GM13976 (cell line): ENCODE data around the gene RAB11FIP2.

Experiments
- DNase-seq: peaks from one replicate; pipeline ENCODE4 v3.0.0; 2012; ENCODE audit warnings: low spot score
- in situ Hi-C: fragments of 300-500 bp; cut with MboI; formaldehyde crosslinking; loops from one replicate; pipeline ENCODE4 v1.12.0; 2022; ENCODE audit warnings: low sequenced_read_pairs, mixed read lengths, inconsistent platforms; ENCODE audit not compliant: unreplicated experiment
- TF ChIP-seq, protein P1 (sequence below): IDR thresholded peaks from 2 replicates; pipeline ENCODE4 v1.5.1; 2012; ENCODE audit warnings: borderline replicate concordance, mild to moderate bottlenecking; ENCODE audit not compliant: insufficient read depth; ENCODE audit errors: extremely low read depth, missing control alignments, control extremely low read depth

RAB11FIP2 gene

DNA sequence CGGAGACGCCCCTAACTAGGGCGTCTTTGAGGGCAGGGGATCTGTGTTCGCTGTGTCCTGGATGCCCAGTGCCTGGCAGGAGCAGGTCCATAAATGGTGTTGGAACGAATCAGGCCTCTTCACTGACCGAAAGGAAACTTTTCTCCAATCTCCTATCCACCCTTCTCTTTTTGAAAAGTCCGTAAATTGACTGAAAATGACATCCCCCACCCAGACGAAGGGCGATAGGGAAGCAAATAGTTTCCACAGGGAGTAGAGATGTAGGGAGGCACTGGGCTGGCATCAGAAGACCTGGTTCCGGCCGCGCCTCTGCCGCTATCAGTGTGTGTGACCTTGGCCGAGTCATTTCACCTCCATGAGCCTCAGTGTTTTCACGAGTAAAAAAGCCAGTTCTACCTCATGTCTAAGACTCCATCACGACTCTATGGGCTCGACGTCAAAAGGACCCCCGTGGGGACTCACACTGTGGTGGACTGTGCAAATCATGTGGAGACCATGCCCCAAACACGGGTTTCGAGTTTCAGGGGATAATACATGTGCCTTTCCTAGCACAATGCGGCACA lies 497 bp upstream of the RAB11FIP2 start:
- TF ChIP-seq, protein P1, sequence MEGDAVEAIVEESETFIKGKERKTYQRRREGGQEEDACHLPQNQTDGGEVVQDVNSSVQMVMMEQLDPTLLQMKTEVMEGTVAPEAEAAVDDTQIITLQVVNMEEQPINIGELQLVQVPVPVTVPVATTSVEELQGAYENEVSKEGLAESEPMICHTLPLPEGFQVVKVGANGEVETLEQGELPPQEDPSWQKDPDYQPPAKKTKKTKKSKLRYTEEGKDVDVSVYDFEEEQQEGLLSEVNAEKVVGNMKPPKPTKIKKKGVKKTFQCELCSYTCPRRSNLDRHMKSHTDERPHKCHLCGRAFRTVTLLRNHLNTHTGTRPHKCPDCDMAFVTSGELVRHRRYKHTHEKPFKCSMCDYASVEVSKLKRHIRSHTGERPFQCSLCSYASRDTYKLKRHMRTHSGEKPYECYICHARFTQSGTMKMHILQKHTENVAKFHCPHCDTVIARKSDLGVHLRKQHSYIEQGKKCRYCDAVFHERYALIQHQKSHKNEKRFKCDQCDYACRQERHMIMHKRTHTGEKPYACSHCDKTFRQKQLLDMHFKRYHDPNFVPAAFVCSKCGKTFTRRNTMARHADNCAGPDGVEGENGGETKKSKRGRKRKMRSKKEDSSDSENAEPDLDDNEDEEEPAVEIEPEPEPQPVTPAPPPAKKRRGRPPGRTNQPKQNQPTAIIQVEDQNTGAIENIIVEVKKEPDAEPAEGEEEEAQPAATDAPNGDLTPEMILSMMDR: no peak
- DNase-seq: no peak
- in situ Hi-C loops: no loop called here

DNA sequence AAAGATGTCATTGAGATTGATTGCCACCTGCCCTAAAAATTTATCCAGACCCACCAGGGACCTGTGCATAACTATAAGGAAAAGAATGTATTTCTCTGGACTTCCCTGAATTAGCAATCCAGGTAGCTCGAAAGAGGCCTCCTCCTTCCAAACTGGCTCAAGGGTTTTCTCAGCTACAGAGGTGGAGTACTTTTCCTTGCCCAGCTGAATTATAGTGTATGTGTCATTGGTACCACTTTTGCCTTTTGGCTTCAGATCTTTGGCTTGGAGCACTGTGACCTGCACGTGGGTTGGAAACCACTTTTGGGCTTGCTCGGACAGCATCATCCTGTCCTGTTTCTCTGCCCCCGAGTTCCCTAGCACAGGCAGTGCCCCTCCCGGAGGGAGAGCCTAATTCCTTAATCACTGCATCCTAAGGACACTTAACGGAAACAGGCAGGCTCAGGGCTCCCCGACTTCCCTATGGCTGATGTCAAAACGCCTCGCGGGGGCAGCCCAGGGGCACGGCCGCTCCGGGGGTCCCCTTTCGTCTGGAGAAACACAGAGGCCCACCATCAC lies 825 bp downstream of the RAB11FIP2 start:
- in situ Hi-C loops: no loop called here
- no peak for DNase-seq
- TF ChIP-seq, protein P1: no peak

DNA sequence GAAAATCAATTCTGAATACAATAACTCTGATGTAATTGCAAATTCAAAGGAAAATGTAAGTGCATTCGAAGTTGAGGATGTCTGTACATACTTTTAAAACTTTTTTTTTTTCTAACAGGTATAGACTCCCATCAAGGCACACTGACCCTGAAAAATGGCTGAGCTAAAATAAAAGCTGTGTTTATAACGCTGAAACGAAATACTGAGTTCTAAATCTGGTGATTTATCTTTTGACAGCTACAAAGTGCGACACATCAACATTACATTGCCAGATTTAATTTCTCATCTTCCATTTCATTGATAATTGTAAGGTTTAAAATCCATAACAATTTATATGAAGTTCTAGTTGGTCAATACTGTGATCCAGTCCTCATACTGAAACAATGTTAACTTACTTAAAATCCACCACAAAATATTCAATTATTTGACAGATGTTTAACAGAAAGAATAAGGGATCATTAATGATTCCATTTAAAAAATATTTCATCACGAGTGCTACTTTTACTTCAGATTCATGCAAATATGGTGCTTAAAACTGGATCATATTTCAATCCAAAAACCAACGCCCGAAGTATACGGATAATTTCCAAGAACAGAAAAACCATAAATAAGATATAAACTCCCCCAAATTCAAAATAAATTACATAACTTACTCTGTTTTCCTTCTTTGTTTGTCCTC lies 1.4 kb downstream of the RAB11FIP2 start:
- no peak for DNase-seq
- TF ChIP-seq, protein P1: no peak
- in situ Hi-C loops: no loop called here

DNA sequence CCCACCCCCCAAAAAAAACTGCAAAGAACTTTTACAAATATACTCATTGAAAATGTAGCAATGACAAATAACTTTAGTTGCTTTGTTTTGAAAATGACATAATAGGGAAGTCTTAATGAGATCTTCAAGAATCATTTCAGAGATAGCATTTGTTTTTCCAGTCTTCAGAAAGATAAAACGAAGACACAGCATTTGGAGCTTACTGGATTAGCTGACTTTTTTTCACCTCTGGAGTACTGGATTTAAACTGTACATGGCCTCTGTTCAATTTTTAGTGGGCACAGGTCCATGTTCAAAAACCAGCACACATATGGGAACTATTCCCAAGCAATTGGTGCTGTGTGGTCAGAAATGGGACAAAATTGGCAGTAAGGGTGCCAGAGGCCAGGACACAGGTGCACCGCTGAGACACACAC lies 3.9 kb downstream of the RAB11FIP2 start:
- in situ Hi-C loops: no loop called here
- TF ChIP-seq, protein P1: no peak
- no peak for DNase-seq

DNA sequence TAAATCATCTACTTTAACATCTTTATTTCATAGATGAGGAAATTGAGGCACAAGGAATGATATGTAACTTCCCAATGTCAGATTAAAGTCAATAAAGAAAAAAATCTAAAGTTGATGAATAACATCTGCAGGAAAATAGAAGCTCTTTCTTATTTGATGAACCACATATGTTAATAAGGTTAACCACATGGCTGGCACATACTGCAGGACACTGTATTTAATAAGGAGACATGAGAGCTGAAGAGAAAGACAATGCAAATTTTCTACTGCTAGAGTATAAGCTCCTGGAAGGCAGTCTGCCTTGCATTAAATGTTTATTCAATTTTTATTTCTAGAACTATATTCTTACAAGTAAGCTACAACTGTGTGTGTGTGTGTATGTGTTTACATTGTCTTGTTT lies 4.4 kb downstream of the RAB11FIP2 start:
- in situ Hi-C loops: no loop called here
- TF ChIP-seq, protein P1: no peak
- DNase-seq: no peak

DNA sequence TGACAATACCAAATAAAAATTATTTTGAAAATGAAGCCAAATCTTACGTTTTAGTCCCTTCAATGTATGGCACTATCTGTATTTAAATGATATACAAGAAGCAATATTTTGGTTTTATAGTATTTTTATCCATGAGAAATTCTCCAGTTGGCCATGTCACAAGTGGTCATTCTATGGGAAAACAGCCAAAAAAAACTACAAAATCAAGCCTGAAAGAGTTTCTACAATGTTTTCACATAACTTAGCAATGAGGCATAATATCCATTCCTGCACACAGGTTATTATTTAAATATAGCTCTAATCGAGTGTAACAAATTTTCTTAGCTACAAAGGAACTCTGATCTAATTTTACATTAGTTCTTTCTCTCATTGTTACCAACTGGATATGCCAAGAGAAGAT lies 5.4 kb downstream of the RAB11FIP2 start:
- in situ Hi-C loops: no loop called here
- TF ChIP-seq, protein P1: no peak
- DNase-seq: no peak
